Measurements from ENCODE around the gene KNDC1. TPM values are rescaled to one million over a fixed set of nuclear protein-coding genes. Genes with fewer than 3 reads are reported as not detected.

KNDC1 gene
- total and polyA plus RNA-seq, 2 of the 13 experiments (the other 11 are each of a cell fraction or from before 2014, with no cell fraction given) = 0.69 TPM; not detected in 1

GRCh38 chr10:133231946-133232574 is 72.0 kb downstream of the KNDC1 start:
- H3K9ac ChIP-seq (ENCODE audit: insufficient read depth, low read depth, low read length) = no peak overlapping the region
- intact Hi-C loops (cut with micrococcal nuclease; ENCODE audit: unreplicated experiment) (no loop called here), in situ Hi-C loops (cut with HindIII; ENCODE audit: extremely low pct_ligation_motif_present, low pct_unique_long_range_greater_than_20kb) (no loop called here)
- ATAC-seq = no peak
- no peak overlapping the region for H3K27ac ChIP-seq (ENCODE audit: extremely low read length, insufficient read depth, low read length)
- ChIA-PET CTCF (ENCODE audit: low intra/inter-chr PET ratio, low total read pairs) (no interaction called here), POLR2A (no interaction called here)
- no peaks in the 10 kb centered on the region for H3K79me2 ChIP-seq (ENCODE audit: insufficient read depth, low read length)
- no peaks in the 10 kb centered on the region for H3K4me1 ChIP-seq (ENCODE audit: insufficient read depth, low read length)
- 0 out of 2 replicates have a peak, but pooled peaks cover 3% of the 10 kb centered on the region for H4K20me1 ChIP-seq (ENCODE audit: insufficient read depth, low read length)
- H3K27me3 ChIP-seq (ENCODE audit: control insufficient read depth in 1 of 2, insufficient read depth in 2 of 2, low read length in 2 of 2) = peaks cover 8 to 53% of the 10 kb centered on the region in 2 experiments
- DNase-seq (ENCODE audit: low spot score) = no peak
- FAIRE-seq = no peak
- no peaks in the 10 kb centered on the region for H3K36me3 ChIP-seq (replicated peaks in 1 of 2; ENCODE audit: control insufficient read depth in 1 of 2, insufficient read depth in 2 of 2, low read length in 2 of 2)
- no peak overlapping the region for H3K4me3 ChIP-seq (replicated peaks in 1 of 3; ENCODE audit: insufficient read depth in 1 of 3, low read depth in 2 of 3, low read length in 3 of 3)
- no peak overlapping the region for H2AFZ ChIP-seq (ENCODE audit: low read length)
- no peak overlapping the region for H3K4me2 ChIP-seq (ENCODE audit: low read depth, low read length)
- no TSS peak for BruUV-seq (replicated peaks)
- H3K9me3 ChIP-seq (ENCODE audit: low read length) = no peaks in the 10 kb centered on the region
- 35% methylated on average over 8 of the region's 11 CpGs for WGBS (ENCODE audit: low lambda C conversion rate)
- TF ChIP-seq, protein P1, sequence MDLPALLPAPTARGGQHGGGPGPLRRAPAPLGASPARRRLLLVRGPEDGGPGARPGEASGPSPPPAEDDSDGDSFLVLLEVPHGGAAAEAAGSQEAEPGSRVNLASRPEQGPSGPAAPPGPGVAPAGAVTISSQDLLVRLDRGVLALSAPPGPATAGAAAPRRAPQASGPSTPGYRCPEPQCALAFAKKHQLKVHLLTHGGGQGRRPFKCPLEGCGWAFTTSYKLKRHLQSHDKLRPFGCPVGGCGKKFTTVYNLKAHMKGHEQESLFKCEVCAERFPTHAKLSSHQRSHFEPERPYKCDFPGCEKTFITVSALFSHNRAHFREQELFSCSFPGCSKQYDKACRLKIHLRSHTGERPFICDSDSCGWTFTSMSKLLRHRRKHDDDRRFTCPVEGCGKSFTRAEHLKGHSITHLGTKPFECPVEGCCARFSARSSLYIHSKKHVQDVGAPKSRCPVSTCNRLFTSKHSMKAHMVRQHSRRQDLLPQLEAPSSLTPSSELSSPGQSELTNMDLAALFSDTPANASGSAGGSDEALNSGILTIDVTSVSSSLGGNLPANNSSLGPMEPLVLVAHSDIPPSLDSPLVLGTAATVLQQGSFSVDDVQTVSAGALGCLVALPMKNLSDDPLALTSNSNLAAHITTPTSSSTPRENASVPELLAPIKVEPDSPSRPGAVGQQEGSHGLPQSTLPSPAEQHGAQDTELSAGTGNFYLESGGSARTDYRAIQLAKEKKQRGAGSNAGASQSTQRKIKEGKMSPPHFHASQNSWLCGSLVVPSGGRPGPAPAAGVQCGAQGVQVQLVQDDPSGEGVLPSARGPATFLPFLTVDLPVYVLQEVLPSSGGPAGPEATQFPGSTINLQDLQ (CRISPR knock-in tag; IDR thresholded peaks at IDR 0.05) = no peak
- TF ChIP-seq ATF3 (CRISPR knock-in tag; IDR thresholded peaks at IDR 0.05) (no peak), POLR2A (IDR thresholded peaks at IDR 0.05; ENCODE audit: insufficient read depth in 1 of 2, low read depth in 2 of 2, low read length in 2 of 2) (no peak), ZSCAN22 (CRISPR knock-in tag; IDR thresholded peaks at IDR 0.05) (no peak), ZNF235 (CRISPR knock-in tag; IDR thresholded peaks at IDR 0.05; ENCODE audit: borderline replicate concordance) (no peak), ATF1 (CRISPR knock-in tag; IDR thresholded peaks at IDR 0.05) (no peak), HOXA5 (CRISPR knock-in tag; IDR thresholded peaks at IDR 0.05) (no peak), HMGA1 (CRISPR knock-in tag; conservative IDR thresholded peaks at IDR 0.05) (no peak), HMGXB3 (CRISPR knock-in tag; IDR thresholded peaks at IDR 0.05; ENCODE audit: borderline replicate concordance) (no peak), NFE2 (CRISPR knock-in tag; IDR thresholded peaks at IDR 0.05) (no peak), NCOA1 (CRISPR knock-in tag; IDR thresholded peaks at IDR 0.05) (no peak), ZNF451 (CRISPR knock-in tag; IDR thresholded peaks at IDR 0.05) (no peak)
- TF ChIP-seq, protein P2, sequence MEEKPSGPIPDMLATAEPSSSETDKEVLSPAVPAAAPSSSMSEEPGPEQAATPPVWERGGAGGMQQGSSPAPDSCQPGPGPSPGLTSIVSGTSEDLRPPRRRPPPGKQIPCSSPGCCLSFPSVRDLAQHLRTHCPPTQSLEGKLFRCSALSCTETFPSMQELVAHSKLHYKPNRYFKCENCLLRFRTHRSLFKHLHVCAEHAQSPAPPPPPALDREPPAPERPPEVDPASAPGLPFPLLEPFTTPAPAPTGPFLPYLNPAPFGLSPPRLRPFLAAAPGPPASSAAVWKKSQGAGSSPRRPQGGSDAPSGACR (CRISPR knock-in tag; IDR thresholded peaks at IDR 0.05) = no peak

Measured in HepG2 (cell line).